Glutamatergic neuron (in vitro differentiated cells): Measurements from ENCODE around the gene ABR. TPM values are rescaled to one million over a fixed set of nuclear protein-coding genes. Genes with fewer than 3 reads are reported as not detected.

Experiments
- DNase-seq: peaks from one replicate; pipeline ENCODE4 v3.0.0; 2022
- H3K27ac Mint-ChIP-seq: one replicate; pipeline ENCODE4 v1.8.0; 2020; ENCODE audit warnings: mild to moderate bottlenecking, mixed read lengths, inconsistent platforms; ENCODE audit not compliant: unreplicated experiment
- H3K27me3 Mint-ChIP-seq: one replicate; pipeline ENCODE4 v1.8.0; 2020; ENCODE audit warnings: mild to moderate bottlenecking, moderate library complexity, mixed read lengths, inconsistent platforms; ENCODE audit not compliant: unreplicated experiment
- H3K36me3 Mint-ChIP-seq: one replicate; pipeline ENCODE4 v1.8.0; 2020; ENCODE audit warnings: mild to moderate bottlenecking, mixed read lengths, inconsistent platforms; ENCODE audit not compliant: unreplicated experiment
- H3K4me1 Mint-ChIP-seq: one replicate; pipeline ENCODE4 v1.8.0; 2020; ENCODE audit warnings: mild to moderate bottlenecking, low read depth, mixed read lengths, inconsistent platforms; ENCODE audit not compliant: unreplicated experiment
- H3K4me3 Mint-ChIP-seq: one replicate; pipeline ENCODE4 v1.8.0; 2020; ENCODE audit warnings: mild to moderate bottlenecking, mixed read lengths, inconsistent platforms; ENCODE audit not compliant: unreplicated experiment
- H3K9me3 Mint-ChIP-seq: one replicate; pipeline ENCODE4 v1.8.0; 2020; ENCODE audit warnings: mild to moderate bottlenecking, moderate library complexity, mixed read lengths, inconsistent platforms; ENCODE audit not compliant: unreplicated experiment
- CTCF ChIP-seq: fragments of 200-600 bp; sonication (generic); IDR thresholded peaks from one replicate; pipeline ENCODE4 v1.5.0; 2021; ENCODE audit not compliant: partially characterized antibody, unreplicated experiment
- total RNA-seq: library from RNA; stranded (reverse); fragmentation: NEBNext Ultra II Directional; extraction: Animal tissue kit (Norgen Biotek cat#: 25700); gene quantifications from one replicate; pipeline ENCODE4 v1.2.1, GENCODE V29; 2021; ENCODE audit not compliant: unreplicated experiment

Gene ABR
- total RNA-seq, 1 donor from 2014 or later, result 219 TPM

- DNase-seq, result no peak
- Mint-ChIP-seq H3K9me3 (peaks cover 5% of the 10 kb centered on the region), H3K36me3 (peaks cover 5% of the 10 kb centered on the region), H3K4me1 (peaks cover 20% of the 10 kb centered on the region), H3K27ac (no peak overlapping the region), H3K27me3 (peaks cover 11% of the 10 kb centered on the region), H3K4me3 (no peak overlapping the region)
- TF ChIP-seq CTCF, result no peak
Measured at GRCh38 chr17:1221209-1221608, 41.4 kb upstream of the ABR start.

- DNase-seq, result no peak
- Mint-ChIP-seq H3K9me3 (peaks cover 8% of the 10 kb centered on the region), H3K36me3 (peaks cover 5% of the 10 kb centered on the region), H3K4me1 (peaks cover 24% of the 10 kb centered on the region), H3K27ac (no peak overlapping the region), H3K4me3 (no peak overlapping the region), H3K27me3 (peaks cover 10% of the 10 kb centered on the region)
- no peak for TF ChIP-seq CTCF
Measured at GRCh38 chr17:1220346-1220745, 40.6 kb upstream of the ABR start.

- Mint-ChIP-seq H3K27ac (peak overlapping the region; percentile 91), H3K9me3 (peaks cover 7% of the 10 kb centered on the region), H3K4me3 (no peak overlapping the region), H3K4me1 (peaks cover 19% of the 10 kb centered on the region), H3K36me3 (no peaks in the 10 kb centered on the region), H3K27me3 (peaks cover 4% of the 10 kb centered on the region)
- no peak for TF ChIP-seq CTCF
- no peak for DNase-seq
Measured at GRCh38 chr17:1217089-1217385, 37.3 kb upstream of the ABR start.

GRCh38 chr17:1216217-1217088, 36.7 kb upstream of the ABR start:
- no peaks in the 10 kb centered on the region for H3K36me3 Mint-ChIP-seq
- DNase-seq, result no peak
- peaks cover 15% of the 10 kb centered on the region for H3K4me1 Mint-ChIP-seq
- no peak for TF ChIP-seq CTCF
- H3K27me3 Mint-ChIP-seq, result peaks cover 4% of the 10 kb centered on the region
- H3K27ac Mint-ChIP-seq, result peak overlapping the region; percentile 91
- peak overlapping the region; percentile 53 for H3K4me3 Mint-ChIP-seq
- peaks cover 5% of the 10 kb centered on the region for H3K9me3 Mint-ChIP-seq

GRCh38 chr17:1212946-1213345, 33.2 kb upstream of the ABR start:
- Mint-ChIP-seq H3K27me3 (peaks cover 3% of the 10 kb centered on the region), H3K36me3 (no peaks in the 10 kb centered on the region), H3K4me3 (no peak overlapping the region), H3K4me1 (peaks cover 13% of the 10 kb centered on the region), H3K9me3 (peaks cover 5% of the 10 kb centered on the region), H3K27ac (no peak overlapping the region)
- no peak for TF ChIP-seq CTCF
- DNase-seq, result no peak
